Activated CD8-positive, alpha-beta memory T cell treated with anti-CD3 and anti-CD28 coated beads for 36 hours (primary cell): Measurements from ENCODE around the gene SLC25A18. TPM values are rescaled to one million over a fixed set of nuclear protein-coding genes. Genes with fewer than 3 reads are reported as not detected.
"Not testable (repeated sequence)": the region's sequence is repeated elsewhere in the genome, so short reads cannot be mapped to it uniquely, and the experiment has no call there.

Source experiments
- CTCF ChIA-PET: fragments of 350-600 bp; sonication (Branson Sonifier 250); formaldehyde crosslinking; loops from one replicate; lab custom pipeline; 2021; ENCODE audit warnings: antibody characterized with exemption; lab: Charles Lee
- POLR2A ChIA-PET: fragments of 350-600 bp; sonication (Branson Sonifier 250); formaldehyde crosslinking; loops from one replicate; lab custom pipeline; 2021; ENCODE audit warnings: antibody characterized with exemption; lab: Charles Lee
- total RNA-seq, 2 experiments: library from RNA; stranded (reverse); gene quantifications; one replicate each; pipeline ENCODE4 v1.2.3, GENCODE V29; 2021

SLC25A18 gene
- total RNA-seq, 2 experiments from 2014 or later: not detected

GRCh38 chr22:17566016-17566687 lies 2.9 kb downstream of the SLC25A18 start:
- POLR2A ChIA-PET, CTCF ChIA-PET: not testable (repeated sequence)

- POLR2A ChIA-PET: no interaction called here
Measured at GRCh38 chr22:17566776-17567175, 3.5 kb downstream of the SLC25A18 start.

GRCh38 chr22:17569971-17570511 lies 6.7 kb downstream of the SLC25A18 start:
- ChIA-PET CTCF (no interaction called here), POLR2A (no interaction called here)

More at GRCh38 chr22:17566776-17567175, 3.5 kb downstream of the SLC25A18 start:
- CTCF ChIA-PET: no interaction called here

- CTCF ChIA-PET: interaction anchor here (0.6 kb wide), 1 partner anchor 75 kb away, joined by 4 read pairs; no protein-coding TSS in a partner anchor
- POLR2A ChIA-PET: interaction anchor here (0.5 kb wide), 1 partner anchor 486 kb away, joined by 3 read pairs; no protein-coding TSS in a partner anchor
Measured at GRCh38 chr22:17570851-17571631, 7.7 kb downstream of the SLC25A18 start.

- POLR2A ChIA-PET: no interaction called here
- CTCF ChIA-PET: no interaction called here
Measured at GRCh38 chr22:17575151-17575550, 11.9 kb downstream of the SLC25A18 start.

- CTCF ChIA-PET: no interaction called here
- POLR2A ChIA-PET: no interaction called here
Measured at GRCh38 chr22:17575681-17576080, 12.4 kb downstream of the SLC25A18 start.

- ChIA-PET POLR2A (no interaction called here), CTCF (no interaction called here)
Measured at GRCh38 chr22:17576470-17576869, 13.2 kb downstream of the SLC25A18 start.

GRCh38 chr22:17578136-17578754 lies 14.9 kb downstream of the SLC25A18 start:
- ChIA-PET POLR2A (no interaction called here), CTCF (no interaction called here)

GRCh38 chr22:17579535-17579981 lies 16.3 kb downstream of the SLC25A18 start:
- ChIA-PET POLR2A (no interaction called here), CTCF (no interaction called here)

GRCh38 chr22:17580441-17581031 lies 17.2 kb downstream of the SLC25A18 start:
- POLR2A ChIA-PET: no interaction called here
- CTCF ChIA-PET: no interaction called here

GRCh38 chr22:17581056-17581455 lies 17.8 kb downstream of the SLC25A18 start:
- POLR2A ChIA-PET: no interaction called here
- CTCF ChIA-PET: no interaction called here

GRCh38 chr22:17581631-17582030 lies 18.3 kb downstream of the SLC25A18 start:
- POLR2A ChIA-PET: no interaction called here
- CTCF ChIA-PET: no interaction called here

GRCh38 chr22:17583151-17583550 lies 19.9 kb downstream of the SLC25A18 start:
- ChIA-PET CTCF (no interaction called here), POLR2A (no interaction called here)

GRCh38 chr22:17586831-17587440 lies 23.6 kb downstream of the SLC25A18 start:
- ChIA-PET POLR2A (no interaction called here), CTCF (no interaction called here)

GRCh38 chr22:17587629-17588028 lies 24.3 kb downstream of the SLC25A18 start:
- ChIA-PET POLR2A (no interaction called here), CTCF (no interaction called here)

GRCh38 chr22:17588606-17589005 lies 25.3 kb downstream of the SLC25A18 start:
- ChIA-PET CTCF (no interaction called here), POLR2A (no interaction called here)

- ChIA-PET POLR2A (no interaction called here), CTCF (no interaction called here)
Measured at GRCh38 chr22:17589810-17590375, 26.6 kb downstream of the SLC25A18 start.

- CTCF ChIA-PET: no interaction called here
- POLR2A ChIA-PET: no interaction called here
Measured at GRCh38 chr22:17590586-17590985, 27.3 kb downstream of the SLC25A18 start.

- ChIA-PET CTCF (no interaction called here), POLR2A (no interaction called here)
Measured at GRCh38 chr22:17592201-17592600, 28.9 kb downstream of the SLC25A18 start.
